Measurements from ENCODE around the gene IL18BP. TPM values are rescaled to one million over a fixed set of nuclear protein-coding genes. Genes with fewer than 3 reads are reported as not detected.

The IL18BP gene
- total RNA-seq, 4 donors from 2014 or later = 0.91 to 3.0 (median 2.5) TPM

DNA sequence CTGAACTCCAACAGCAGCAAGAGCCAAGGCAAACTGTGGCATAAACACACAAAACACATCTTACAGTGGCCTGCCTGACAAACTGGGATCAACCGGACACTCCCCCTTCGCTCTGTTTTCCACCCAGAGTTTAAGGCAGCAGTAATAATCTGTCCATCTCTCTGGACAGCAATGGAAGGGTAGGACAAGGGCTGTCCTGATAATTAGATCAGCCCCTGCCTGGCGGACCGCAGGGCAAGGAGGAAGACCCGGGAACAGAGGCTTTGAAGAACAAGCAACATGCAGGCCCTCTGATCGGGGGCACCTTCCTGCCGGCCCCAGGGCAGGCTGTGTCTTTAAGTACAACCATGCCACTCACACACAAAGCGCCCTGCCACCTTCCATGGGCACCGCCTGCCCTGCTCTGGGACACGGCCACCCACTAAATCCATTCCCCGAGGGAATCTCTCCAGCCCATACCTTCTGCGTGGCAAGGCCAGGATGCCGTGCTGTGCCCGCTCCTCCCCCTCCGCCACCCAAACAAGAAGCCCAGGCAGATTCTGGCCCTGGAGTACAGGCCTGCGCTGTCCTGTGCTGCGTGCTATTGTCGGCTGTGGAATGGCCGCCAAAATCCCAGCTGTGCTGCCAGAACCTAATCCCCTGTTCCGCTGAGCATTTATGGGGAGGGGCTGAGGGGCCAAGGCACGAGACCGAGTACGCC, 42.8 kb downstream of the IL18BP start:
- in situ Hi-C loops (cut with MboI; ENCODE audit: low sequenced_read_pairs in 4 of 4) (loop anchor here in 2 of 4 donors (5.0 kb wide), 1 partner anchor 36 kb away; no protein-coding TSS in a partner anchor), intact Hi-C loops (cut with DNase I; ENCODE audit: low total_unique reads) (loop anchor here (1.0 kb wide), 2 partner anchors 39 to 62 kb away; partner anchors contain the start of genes LAMTOR1, LRRC51 and NUMA1)
- H3K4me1 ChIP-seq = peaks cover 33 to 43% of the 10 kb centered on the region in 2 donors
- peak; percentile 49 to 52 for ATAC-seq
- no peaks in the 10 kb centered on the region for H3K36me3 ChIP-seq
- TF ChIP-seq, protein P1, sequence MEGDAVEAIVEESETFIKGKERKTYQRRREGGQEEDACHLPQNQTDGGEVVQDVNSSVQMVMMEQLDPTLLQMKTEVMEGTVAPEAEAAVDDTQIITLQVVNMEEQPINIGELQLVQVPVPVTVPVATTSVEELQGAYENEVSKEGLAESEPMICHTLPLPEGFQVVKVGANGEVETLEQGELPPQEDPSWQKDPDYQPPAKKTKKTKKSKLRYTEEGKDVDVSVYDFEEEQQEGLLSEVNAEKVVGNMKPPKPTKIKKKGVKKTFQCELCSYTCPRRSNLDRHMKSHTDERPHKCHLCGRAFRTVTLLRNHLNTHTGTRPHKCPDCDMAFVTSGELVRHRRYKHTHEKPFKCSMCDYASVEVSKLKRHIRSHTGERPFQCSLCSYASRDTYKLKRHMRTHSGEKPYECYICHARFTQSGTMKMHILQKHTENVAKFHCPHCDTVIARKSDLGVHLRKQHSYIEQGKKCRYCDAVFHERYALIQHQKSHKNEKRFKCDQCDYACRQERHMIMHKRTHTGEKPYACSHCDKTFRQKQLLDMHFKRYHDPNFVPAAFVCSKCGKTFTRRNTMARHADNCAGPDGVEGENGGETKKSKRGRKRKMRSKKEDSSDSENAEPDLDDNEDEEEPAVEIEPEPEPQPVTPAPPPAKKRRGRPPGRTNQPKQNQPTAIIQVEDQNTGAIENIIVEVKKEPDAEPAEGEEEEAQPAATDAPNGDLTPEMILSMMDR (IDR thresholded peaks at IDR 0.05 in 4 of 5, conservative IDR thresholded peaks at IDR 0.05 in 1 of 5) = no peak
- peak; percentile 45 to 52 for TF ChIP-seq POLR2A (IDR thresholded peaks at IDR 0.05)
- DNase-seq = peak; percentile 76 to 85
- no peaks in the 10 kb centered on the region for H3K9me3 ChIP-seq
- peak overlapping the region; percentile 87 to 97 (median 97) for H3K27ac ChIP-seq
- H3K27me3 ChIP-seq = no peaks in the 10 kb centered on the region
- H3K4me3 ChIP-seq = peak overlapping the region; percentile 57 to 83 (median 70)

DNA sequence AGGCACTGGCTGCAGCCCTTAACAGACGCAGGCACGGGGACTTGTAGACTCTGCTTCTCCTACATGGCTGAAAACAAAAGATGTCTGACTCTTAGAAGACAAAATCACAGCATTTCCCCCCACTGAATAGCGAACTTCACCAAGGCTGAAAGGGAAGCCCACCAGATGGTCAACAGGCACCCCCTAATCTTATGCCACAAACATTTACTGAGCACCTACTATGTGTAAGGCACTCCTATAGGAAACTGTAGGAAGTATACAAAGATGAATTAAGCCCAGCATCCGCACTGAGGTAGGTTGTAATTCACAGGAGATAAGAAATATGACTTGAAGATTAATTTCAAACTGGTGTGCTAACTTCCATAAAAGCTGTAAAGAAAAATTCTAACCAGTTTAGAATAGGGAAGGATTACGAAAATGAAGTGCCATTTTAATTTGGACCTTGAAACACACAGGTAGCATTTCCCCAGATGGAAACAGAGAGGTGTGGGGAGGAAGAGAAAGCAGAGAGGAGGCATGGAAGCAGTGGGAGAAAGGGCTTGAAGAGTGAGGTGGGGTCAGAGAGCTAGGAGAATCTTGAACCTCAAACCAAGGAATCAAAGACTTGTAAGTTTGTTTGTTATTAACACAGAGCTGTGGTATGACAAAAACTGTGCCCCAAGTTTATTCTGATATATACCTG, 43.5 kb downstream of the IL18BP start:
- DNase-seq (no peak), ATAC-seq (no peak)
- Histone ChIP-seq H3K36me3 (no peaks in the 10 kb centered on the region), H3K4me3 (peak overlapping the region; percentile 57 to 83 (median 70)), H3K27me3 (no peaks in the 10 kb centered on the region), H3K27ac (peak overlapping the region; percentile 87 to 97 (median 97)), H3K4me1 (peaks cover 26 to 37% of the 10 kb centered on the region in 2 donors), H3K9me3 (no peaks in the 10 kb centered on the region)
- intact Hi-C loops (cut with DNase I; ENCODE audit: low total_unique reads) = no loop called here
- TF ChIP-seq POLR2A (IDR thresholded peaks at IDR 0.05) = peak in 1 of 2 donors; percentile 7
- TF ChIP-seq, protein P1 (IDR thresholded peaks at IDR 0.05 in 4 of 5, conservative IDR thresholded peaks at IDR 0.05 in 1 of 5) = no peak
- in situ Hi-C loops (cut with MboI; ENCODE audit: low sequenced_read_pairs in 4 of 4) = loop anchor here in 2 of 4 donors (5.0 kb wide), 1 partner anchor 35 kb away; no protein-coding TSS in a partner anchor

DNA sequence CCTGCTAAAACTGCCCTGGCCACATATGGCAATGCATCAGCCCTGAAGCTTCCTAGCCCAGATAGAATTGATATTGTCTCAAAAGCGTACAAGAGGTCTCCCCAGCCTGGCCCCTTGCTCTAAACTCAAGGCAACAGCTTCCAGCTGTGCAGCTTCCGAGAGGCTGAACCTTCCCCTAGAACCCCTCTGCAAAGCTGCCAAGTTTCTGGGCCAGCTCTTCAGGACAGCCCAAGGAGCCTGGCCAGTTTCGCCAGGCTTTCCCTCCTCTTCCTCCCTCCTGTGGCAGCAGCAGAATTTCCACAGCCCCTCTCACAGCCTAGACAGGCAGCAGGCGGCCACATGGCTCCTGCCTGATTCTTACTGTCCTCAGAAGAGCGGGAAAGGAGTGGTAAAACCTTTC, 47.1 kb downstream of the IL18BP start:
- intact Hi-C loops (cut with DNase I; ENCODE audit: low total_unique reads) (no loop called here), in situ Hi-C loops (cut with MboI; ENCODE audit: low sequenced_read_pairs in 4 of 4) (no loop called here)
- no peak overlapping the region for H3K4me3 ChIP-seq
- no peaks in the 10 kb centered on the region for H3K36me3 ChIP-seq
- H3K27ac ChIP-seq = no peak overlapping the region
- no peaks in the 10 kb centered on the region for H3K9me3 ChIP-seq
- H3K4me1 ChIP-seq = peaks cover 6 to 10% of the 10 kb centered on the region in 2 donors
- no peak for TF ChIP-seq POLR2A (IDR thresholded peaks at IDR 0.05)
- TF ChIP-seq, protein P1 (IDR thresholded peaks at IDR 0.05 in 4 of 5, conservative IDR thresholded peaks at IDR 0.05 in 1 of 5) = no peak
- no peaks in the 10 kb centered on the region for H3K27me3 ChIP-seq
- no peak for DNase-seq
- ATAC-seq = no peak

DNA sequence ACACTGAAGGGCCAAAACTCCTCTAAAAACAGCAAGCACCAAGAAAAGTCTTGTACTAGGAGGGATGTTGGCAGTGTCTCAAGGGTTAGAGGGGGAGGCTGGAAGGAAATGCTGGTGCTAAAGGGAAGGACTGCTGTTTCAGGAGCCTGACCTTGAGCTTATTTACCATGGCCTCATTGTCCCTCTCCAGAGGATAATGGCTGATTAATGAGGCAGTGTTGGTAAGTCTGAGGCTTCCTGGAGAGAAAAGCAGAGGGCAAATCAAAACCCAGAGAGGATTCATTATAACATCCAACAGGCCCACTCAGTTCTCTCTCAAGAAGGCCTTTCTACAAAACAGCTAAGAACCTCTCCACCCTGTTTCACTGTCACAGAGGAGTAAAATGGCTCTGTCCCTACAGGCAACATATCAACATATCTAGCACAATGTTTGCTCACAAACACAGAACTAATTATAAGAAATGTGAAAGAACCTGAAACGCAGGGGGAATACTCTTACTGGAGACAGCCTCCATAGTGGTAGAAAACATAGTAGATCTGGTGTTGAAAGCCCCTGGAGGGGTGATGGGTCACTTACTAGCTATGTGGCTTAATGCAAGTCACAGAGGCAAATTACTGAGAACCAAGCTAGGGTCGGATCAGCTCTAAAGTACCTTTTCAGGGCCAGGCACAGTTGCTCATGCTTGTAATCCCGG, 50.2 kb downstream of the IL18BP start:
- H3K36me3 ChIP-seq = no peaks in the 10 kb centered on the region
- H3K4me1 ChIP-seq = no peaks in the 10 kb centered on the region
- DNase-seq = no peak
- H3K4me3 ChIP-seq = no peak overlapping the region
- intact Hi-C loops (cut with DNase I; ENCODE audit: low total_unique reads) (no loop called here), in situ Hi-C loops (cut with MboI; ENCODE audit: low sequenced_read_pairs in 4 of 4) (no loop called here)
- no peaks in the 10 kb centered on the region for H3K27me3 ChIP-seq
- H3K9me3 ChIP-seq = no peaks in the 10 kb centered on the region
- peak overlapping the region; percentile 6 to 54 (median 16) for H3K27ac ChIP-seq
- no peak for ATAC-seq
- TF ChIP-seq, protein P1 (IDR thresholded peaks at IDR 0.05 in 4 of 5, conservative IDR thresholded peaks at IDR 0.05 in 1 of 5) = no peak
- TF ChIP-seq POLR2A (IDR thresholded peaks at IDR 0.05) = no peak

Other genes starting within 250 kb of the IL18BP start
- not detected for gene DEFB108B, start 165.7 kb upstream of the IL18BP start, total RNA-seq
- not detected for gene DEFB131B, start 120.5 kb upstream of the IL18BP start, total RNA-seq
- gene XNDC1N, start 70.3 kb upstream of the IL18BP start, total RNA-seq = 10 to 100 TPM in 1 of 4 donors, 1 to 10 TPM in 2, under 1 TPM in 1; 0.75 to 15.9 (median 2.2) TPM
- gene RNF121, start 69.9 kb upstream of the IL18BP start, total RNA-seq = 10 to 100 TPM; 25.0 to 35.5 (median 26.7) TPM
- 100 to 1,000 TPM; 163 to 272 (median 202) TPM for gene NUMA1, start 81.6 kb downstream of the IL18BP start, total RNA-seq
- gene LRRC51, start 81.9 kb downstream of the IL18BP start, total RNA-seq = 1 to 10 TPM; 3.6 to 9.5 (median 5.3) TPM
- 100 to 1,000 TPM in 2 of 4 donors, 10 to 100 TPM in 2; 75.0 to 146 (median 104) TPM for gene LAMTOR1, start 104.4 kb downstream of the IL18BP start, total RNA-seq
- not detected for gene TOMT, start 107.0 kb downstream of the IL18BP start, total RNA-seq
- gene ANAPC15, start 113.8 kb downstream of the IL18BP start, total RNA-seq = 10 to 100 TPM; 21.2 to 39.3 (median 32.4) TPM
- 1 to 10 TPM in 1 of 4 donors, not detected in 3; 1.1 TPM for gene FOLR3, start 136.8 kb downstream of the IL18BP start, total RNA-seq
- gene FOLR1, start 193.2 kb downstream of the IL18BP start, total RNA-seq = not detected
- gene FOLR2, start 217.9 kb downstream of the IL18BP start, total RNA-seq = 10 to 100 TPM in 3 of 4 donors, 1 to 10 TPM in 1; 7.5 to 14.6 (median 13.0) TPM
- gene INPPL1, start 225.9 kb downstream of the IL18BP start, total RNA-seq = 100 to 1,000 TPM in 3 of 4 donors, 10 to 100 TPM in 1; 75.6 to 112 (median 107) TPM
- gene PHOX2A, start 245.3 kb downstream of the IL18BP start, total RNA-seq = not detected

Data from gastrocnemius medialis (tissue), 4 donors.